PFSK-1 (cell line): ENCODE data around the gene ZSWIM6.

Experiments used
- FOXP2 ChIP-seq: optimal IDR thresholded peaks from 2 replicates; pipeline ENCODE3; 2011; ENCODE audit warnings: borderline replicate concordance, control low read depth, inconsistent platforms; ENCODE audit not compliant: insufficient read depth; ENCODE audit errors: extremely low read length, extremely low read depth
- POLR2AphosphoS5 ChIP-seq: IDR thresholded peaks from 2 replicates; pipeline ENCODE4 v1.6.1; 2012; ENCODE audit warnings: low read depth, mild to moderate bottlenecking, control low read depth, low read length, moderate library complexity
- REST ChIP-seq, 2 experiments: IDR thresholded peaks; 2 replicates each; pipeline versions ENCODE4 v1.6.1 to v1.8.0; 2011 to 2012; ENCODE audit warnings: low read depth in 2 of 2, low read length in 2 of 2, control low read depth in 1 of 2, inconsistent platforms in 1 of 2, mild to moderate bottlenecking in 1 of 2, moderate library complexity in 1 of 2; ENCODE audit not compliant: insufficient read depth in 1 of 2
- SIN3A ChIP-seq: IDR thresholded peaks from 2 replicates; pipeline ENCODE4 v1.6.1; 2012; ENCODE audit warnings: mild to moderate bottlenecking, low read length, moderate library complexity, borderline replicate concordance; ENCODE audit not compliant: insufficient read depth
- TAF1 ChIP-seq: IDR thresholded peaks from 2 replicates; pipeline ENCODE4 v1.6.1; 2012; ENCODE audit warnings: low read length, control low read depth, borderline replicate concordance; ENCODE audit not compliant: insufficient read depth

GRCh38 chr5:61402244-61402823, 70.3 kb downstream of the ZSWIM6 start:
- TF ChIP-seq POLR2AphosphoS5 (no peak), TAF1 (no peak), REST (IDR thresholded peaks at IDR 0.05; ENCODE audit: insufficient read depth in 1 of 2, low read depth in 2 of 2, low read length in 2 of 2) (no peak), SIN3A (no peak), FOXP2 (no peak)
